ENCODE results near the gene CNP. TPM values are rescaled to one million over a fixed set of nuclear protein-coding genes. Genes with fewer than 3 reads are reported as not detected.
A peak's percentile ranks its signal among the peaks of the same experiment; 100 is the strongest.

CNP gene
- total RNA-seq, 4 donors from 2014 or later = 41.8 to 65.2 (median 53.8) TPM

DNA sequence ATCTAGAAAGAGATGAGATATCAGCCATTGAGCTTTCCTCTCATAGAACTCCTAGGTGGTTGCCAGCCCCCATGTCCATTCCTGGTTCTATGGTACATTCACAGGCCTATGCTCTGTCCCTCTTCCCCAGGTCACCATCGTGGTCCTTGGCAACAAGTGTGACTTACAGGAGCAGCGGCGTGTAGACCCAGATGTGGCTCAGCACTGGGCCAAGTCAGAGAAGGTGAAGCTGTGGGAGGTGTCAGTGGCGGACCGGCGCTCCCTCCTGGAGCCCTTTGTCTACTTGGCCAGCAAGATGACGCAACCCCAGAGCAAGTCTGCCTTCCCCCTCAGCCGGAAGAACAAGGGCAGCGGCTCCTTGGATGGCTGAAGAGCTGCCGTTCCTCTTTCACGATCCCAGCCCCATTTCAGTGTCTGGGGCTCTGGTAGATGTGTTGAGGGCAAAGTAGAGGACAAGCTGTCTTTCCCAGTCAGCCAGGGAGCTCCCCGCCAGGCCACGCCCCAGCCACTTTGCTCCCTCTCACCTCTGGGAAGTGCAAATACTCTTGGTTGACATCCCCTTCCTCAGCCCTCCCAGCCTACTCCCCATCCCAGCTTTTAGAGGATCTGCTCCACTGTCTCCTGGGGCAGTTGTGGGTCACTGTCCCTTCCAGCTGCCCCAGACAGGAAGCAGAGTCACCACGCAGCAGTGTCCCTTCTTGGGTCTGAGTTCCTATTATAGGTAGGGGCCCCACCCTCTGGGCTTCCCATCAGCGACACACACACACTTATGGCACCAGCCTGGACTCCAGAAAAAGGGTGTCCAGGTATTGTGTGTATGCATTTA, 57.1 kb downstream of the CNP start:
- Histone ChIP-seq H3K36me3 (peaks cover 20 to 21% of the 10 kb centered on the region in 2 donors), H3K4me1 (peaks cover 14 to 28% of the 10 kb centered on the region in 2 donors), H3K27ac (peak overlapping the region in 1 of 3 donors; percentile 17), H3K4me3 (replicated peaks in 1 of 3) (no peak overlapping the region), H3K27me3 (no peaks in the 10 kb centered on the region), H3K9me3 (no peaks in the 10 kb centered on the region)
- DNase-seq = no peak
- no peak for TF ChIP-seq POLR2A (IDR thresholded peaks at IDR 0.05)
- TF ChIP-seq, protein P1, sequence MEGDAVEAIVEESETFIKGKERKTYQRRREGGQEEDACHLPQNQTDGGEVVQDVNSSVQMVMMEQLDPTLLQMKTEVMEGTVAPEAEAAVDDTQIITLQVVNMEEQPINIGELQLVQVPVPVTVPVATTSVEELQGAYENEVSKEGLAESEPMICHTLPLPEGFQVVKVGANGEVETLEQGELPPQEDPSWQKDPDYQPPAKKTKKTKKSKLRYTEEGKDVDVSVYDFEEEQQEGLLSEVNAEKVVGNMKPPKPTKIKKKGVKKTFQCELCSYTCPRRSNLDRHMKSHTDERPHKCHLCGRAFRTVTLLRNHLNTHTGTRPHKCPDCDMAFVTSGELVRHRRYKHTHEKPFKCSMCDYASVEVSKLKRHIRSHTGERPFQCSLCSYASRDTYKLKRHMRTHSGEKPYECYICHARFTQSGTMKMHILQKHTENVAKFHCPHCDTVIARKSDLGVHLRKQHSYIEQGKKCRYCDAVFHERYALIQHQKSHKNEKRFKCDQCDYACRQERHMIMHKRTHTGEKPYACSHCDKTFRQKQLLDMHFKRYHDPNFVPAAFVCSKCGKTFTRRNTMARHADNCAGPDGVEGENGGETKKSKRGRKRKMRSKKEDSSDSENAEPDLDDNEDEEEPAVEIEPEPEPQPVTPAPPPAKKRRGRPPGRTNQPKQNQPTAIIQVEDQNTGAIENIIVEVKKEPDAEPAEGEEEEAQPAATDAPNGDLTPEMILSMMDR (IDR thresholded peaks at IDR 0.05) = no peak
- intact Hi-C loops (cut with DNase I) = loop anchor here (5.0 kb wide), 2 partner anchors 51 to 94 kb away; no protein-coding TSS in a partner anchor
- WGBS, 2 donors = 82 to 85% methylated on average over 10 of the region's 15 CpGs

DNA sequence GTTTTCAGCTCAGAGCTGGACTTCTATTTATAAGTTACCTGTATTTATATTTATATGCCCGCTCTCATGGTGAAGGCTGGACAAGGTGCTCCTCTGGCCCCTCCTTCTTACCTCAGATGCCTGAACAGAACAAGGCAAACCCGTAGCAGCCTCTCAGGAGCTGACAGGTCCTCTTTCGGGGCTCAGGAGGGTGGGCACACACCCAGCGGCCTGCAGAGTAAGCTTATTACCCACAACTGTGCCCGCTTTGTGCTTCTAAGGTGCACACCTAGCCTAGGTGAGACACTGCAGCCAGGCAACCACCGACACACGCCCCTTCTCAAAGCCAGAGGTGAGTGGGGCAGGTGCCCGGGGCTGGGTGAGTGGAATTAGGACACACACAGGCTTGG, 58.6 kb downstream of the CNP start:
- H3K4me3 ChIP-seq (replicated peaks in 1 of 3) = no peak overlapping the region
- peak overlapping the region in 2 of 3 donors; percentile 8 to 17 for H3K27ac ChIP-seq
- intact Hi-C loops (cut with DNase I) = no loop called here

DNA sequence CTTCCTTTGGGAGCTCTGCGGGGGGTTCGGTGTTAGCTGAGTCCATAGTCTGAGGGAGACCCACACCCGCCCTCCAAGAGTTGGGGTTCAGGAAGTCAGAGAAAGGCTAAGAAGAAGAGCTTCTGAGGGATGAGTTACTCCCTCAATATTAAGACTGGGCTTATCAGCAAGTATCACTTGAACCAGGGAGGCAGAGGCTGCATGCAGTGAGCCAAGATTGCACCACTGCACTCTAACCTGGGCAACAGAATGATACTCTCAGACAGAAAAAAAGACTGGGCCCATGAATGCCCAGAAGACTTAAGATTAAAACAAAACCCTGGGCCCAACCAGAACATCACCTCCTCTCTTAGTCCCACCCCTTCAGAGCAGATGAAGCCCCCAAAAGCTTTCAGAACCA, 59.3 kb downstream of the CNP start:
- WGBS, 2 donors = 93 to 98% methylated on average over 3 of the region's 3 CpGs

More for the DNA sequence above, 58.6 kb downstream of the CNP start:
- 59 to 64% methylated on average over 8 of the region's 8 CpGs for WGBS, 2 donors
- Histone ChIP-seq H3K9me3 (no peaks in the 10 kb centered on the region), H3K36me3 (peaks cover 20 to 21% of the 10 kb centered on the region in 2 donors), H3K27me3 (no peaks in the 10 kb centered on the region), H3K4me1 (peaks cover 10 to 28% of the 10 kb centered on the region in 2 donors)
- no peak for DNase-seq
- TF ChIP-seq, protein P1 (IDR thresholded peaks at IDR 0.05) = no peak

DNA sequence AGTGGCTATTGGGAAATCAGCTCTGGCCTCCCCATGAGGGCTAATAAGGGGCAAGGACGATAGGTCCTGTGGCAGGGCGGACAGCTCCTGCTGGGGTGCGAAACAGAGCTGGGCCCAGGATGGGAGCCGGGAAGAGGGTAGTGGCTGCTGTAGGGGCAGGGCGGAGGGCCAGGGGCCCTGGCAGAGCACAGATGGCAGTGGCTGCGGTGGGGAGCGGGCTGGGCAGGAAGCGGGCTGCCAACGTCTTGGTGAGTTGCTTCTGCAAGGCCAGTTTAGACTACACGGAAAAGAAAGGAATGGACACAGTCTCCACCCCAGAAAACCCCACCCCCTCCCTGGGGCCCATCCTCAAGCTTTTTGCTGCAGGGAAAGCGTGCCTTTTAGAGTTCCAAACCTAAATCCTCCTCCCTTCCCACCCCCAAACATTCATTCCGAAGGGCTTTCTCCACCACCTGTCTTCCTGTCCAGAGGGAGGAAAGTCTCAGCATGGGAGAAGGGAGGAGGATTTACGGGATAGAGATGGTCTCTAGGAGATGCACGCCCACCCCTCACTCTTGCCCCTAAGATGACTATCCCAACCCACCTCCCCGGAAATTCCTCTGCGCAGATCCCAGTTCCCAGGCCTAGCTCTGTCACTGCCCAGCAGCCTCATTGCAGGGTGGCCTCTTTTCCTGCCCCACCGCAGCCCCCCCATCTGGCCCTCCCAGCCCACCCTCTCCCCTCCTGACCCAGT, 60.4 kb downstream of the CNP start:
- no peak for DNase-seq
- Histone ChIP-seq H3K27ac (no peak overlapping the region), H3K36me3 (peaks cover 18 to 20% of the 10 kb centered on the region in 2 donors), H3K9me3 (no peaks in the 10 kb centered on the region), H3K4me3 (replicated peaks in 1 of 3) (no peak overlapping the region), H3K4me1 (peaks cover 0 to 16% of the 10 kb centered on the region in 2 donors), H3K27me3 (no peaks in the 10 kb centered on the region)
- intact Hi-C loops (cut with DNase I) = no loop called here
- 54 to 59% methylated on average over 17 of the region's 17 CpGs for WGBS, 2 donors
- no peak for TF ChIP-seq POLR2A (IDR thresholded peaks at IDR 0.05)
- TF ChIP-seq, protein P1 (IDR thresholded peaks at IDR 0.05) = no peak

More for the DNA sequence above, 59.3 kb downstream of the CNP start:
- no peaks in the 10 kb centered on the region for H3K27me3 ChIP-seq
- TF ChIP-seq POLR2A (IDR thresholded peaks at IDR 0.05) = no peak
- TF ChIP-seq, protein P1 (IDR thresholded peaks at IDR 0.05) = no peak
- no peak for DNase-seq
- no peaks in the 10 kb centered on the region for H3K9me3 ChIP-seq
- no peak overlapping the region for H3K27ac ChIP-seq
- H3K4me1 ChIP-seq = peaks cover 3 to 23% of the 10 kb centered on the region in 2 donors
- intact Hi-C loops (cut with DNase I) = no loop called here
- no peak overlapping the region for H3K4me3 ChIP-seq (replicated peaks in 1 of 3)
- peaks cover 20 to 21% of the 10 kb centered on the region in 2 donors for H3K36me3 ChIP-seq

Other genes with a start within 250 kb of the CNP start
- 10 to 100 TPM in 1 of 4 donors, 1 to 10 TPM in 2, under 1 TPM in 1; 0.94 to 12.7 (median 1.9) TPM for gene HAP1, start 232.2 kb upstream of the CNP start, total RNA-seq
- 100 to 1,000 TPM; 127 to 356 (median 250) TPM for gene JUP, start 180.1 kb upstream of the CNP start, total RNA-seq
- gene P3H4, start 154.8 kb upstream of the CNP start, total RNA-seq = 10 to 100 TPM; 24.5 to 59.2 (median 34.9) TPM
- 10 to 100 TPM; 42.2 to 75.3 (median 60.4) TPM for gene FKBP10, start 153.8 kb upstream of the CNP start, total RNA-seq
- 100 to 1,000 TPM in 2 of 4 donors, 10 to 100 TPM in 2; 97.3 to 132 (median 110) TPM for gene NT5C3B, start 130.6 kb upstream of the CNP start, total RNA-seq
- 1 to 10 TPM in 1 of 4 donors, under 1 TPM in 1, not detected in 2; 0.33 to 1.6 TPM for gene KLHL10, start 129.0 kb upstream of the CNP start, total RNA-seq
- 10 to 100 TPM; 46.0 to 60.7 (median 46.9) TPM for gene KLHL11, start 101.4 kb upstream of the CNP start, total RNA-seq
- 10 to 100 TPM; 62.6 to 85.2 (median 78.8) TPM for gene ACLY, start 47.8 kb upstream of the CNP start, total RNA-seq
- 1 to 10 TPM; 3.0 to 8.2 (median 3.8) TPM for gene ODAD4, start 36.2 kb upstream of the CNP start, total RNA-seq
- 10 to 100 TPM; 62.6 to 84.0 (median 65.6) TPM for gene DNAJC7, start 50.6 kb downstream of the CNP start, total RNA-seq
- 10 to 100 TPM; 23.6 to 34.6 (median 26.6) TPM for gene NKIRAS2, start 53.3 kb downstream of the CNP start, total RNA-seq
- gene C17orf113, start 83.8 kb downstream of the CNP start, total RNA-seq = 1 to 10 TPM; 1.2 to 3.7 (median 2.1) TPM
- under 1 TPM in 2 of 4 donors, not detected in 2; 0.22 to 0.54 TPM for gene ZNF385C, start 131.7 kb downstream of the CNP start, total RNA-seq
- 10 to 100 TPM in 2 of 4 donors, 1 to 10 TPM in 2; 6.4 to 12.9 (median 9.7) TPM for gene DHX58, start 145.9 kb downstream of the CNP start, total RNA-seq
- gene KAT2A, start 154.6 kb downstream of the CNP start, total RNA-seq = 10 to 100 TPM; 14.2 to 37.9 (median 23.3) TPM
- under 1 TPM in 1 of 4 donors, not detected in 3; 0.33 TPM for gene HSPB9, start 156.0 kb downstream of the CNP start, total RNA-seq
- 100 to 1,000 TPM; 116 to 208 (median 147) TPM for gene RAB5C, start 188.2 kb downstream of the CNP start, total RNA-seq
- not detected for gene KCNH4, start 214.3 kb downstream of the CNP start, total RNA-seq
- gene HCRT, start 218.7 kb downstream of the CNP start, total RNA-seq = not detected
- 100 to 1,000 TPM in 2 of 4 donors, 10 to 100 TPM in 2; 48.4 to 254 (median 95.9) TPM for gene GHDC, start 227.7 kb downstream of the CNP start, total RNA-seq

Measured in thyroid gland (tissue), 4 donors.